Stimulated activated effector memory CD8-positive, alpha-beta T cell treated with anti-CD3 and anti-CD28 coated beads, Interleukin-12 subunit alpha, Interleukin-12 subunit beta, amount 100 ng/mL, for 72 hours (primary cell): ENCODE results near the gene ASB10.

Source experiments
- ATAC-seq: fragments of 150-1000 bp; cut with Tn5 transposase; 2 replicates; pipeline ENCODE4 v1.10.0; 2021
- DNase-seq, 2 donors: peaks; one replicate each; pipeline ENCODE4 v3.0.0; 2021 to 2022; ENCODE audit warnings: low spot score in 2 of 2
- H3K27ac Mint-ChIP-seq: one replicate; pipeline ENCODE4 v1.8.0; 2022; ENCODE audit warnings: mild to moderate bottlenecking, mixed read lengths
- H3K36me3 Mint-ChIP-seq: one replicate; pipeline ENCODE4 v1.8.0; 2022; ENCODE audit warnings: mild to moderate bottlenecking, mixed read lengths
- H3K4me1 Mint-ChIP-seq: one replicate; pipeline ENCODE4 v1.8.0; 2022; ENCODE audit warnings: mixed read lengths
- H3K4me3 Mint-ChIP-seq: one replicate; pipeline ENCODE4 v1.8.0; 2022; ENCODE audit warnings: mild to moderate bottlenecking, mixed read lengths
- H3K9me3 Mint-ChIP-seq: one replicate; pipeline ENCODE4 v1.8.0; 2022; ENCODE audit warnings: mixed read lengths

The ASB10 gene

DNA sequence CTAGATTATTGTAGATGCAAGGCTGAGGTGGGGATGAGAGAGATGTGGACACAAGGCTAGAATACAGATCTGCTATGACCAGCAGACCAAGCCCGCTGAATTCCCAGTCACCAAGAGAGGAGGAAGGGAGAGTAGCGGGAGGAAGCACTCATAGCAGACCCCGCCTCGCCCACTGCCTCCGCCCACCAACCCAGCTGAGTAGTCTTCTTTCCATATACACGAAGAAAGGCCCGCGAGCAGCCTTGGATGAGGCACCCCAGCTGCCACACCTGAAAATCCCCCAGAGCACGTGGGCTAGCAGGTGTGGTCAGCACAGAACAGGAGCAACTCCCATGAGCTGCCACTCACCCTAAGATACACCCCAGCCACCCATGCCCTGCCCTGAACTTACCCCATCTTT, 31.1 kb upstream of the ASB10 start:
- Mint-ChIP-seq H3K9me3 (no peaks in the 10 kb centered on the region), H3K27ac (peak overlapping the region; percentile 2), H3K36me3 (peaks cover 100% of the 10 kb centered on the region), H3K4me3 (no peak overlapping the region), H3K4me1 (peaks cover 7% of the 10 kb centered on the region)
- ATAC-seq (no peak), DNase-seq (no peak)

DNA sequence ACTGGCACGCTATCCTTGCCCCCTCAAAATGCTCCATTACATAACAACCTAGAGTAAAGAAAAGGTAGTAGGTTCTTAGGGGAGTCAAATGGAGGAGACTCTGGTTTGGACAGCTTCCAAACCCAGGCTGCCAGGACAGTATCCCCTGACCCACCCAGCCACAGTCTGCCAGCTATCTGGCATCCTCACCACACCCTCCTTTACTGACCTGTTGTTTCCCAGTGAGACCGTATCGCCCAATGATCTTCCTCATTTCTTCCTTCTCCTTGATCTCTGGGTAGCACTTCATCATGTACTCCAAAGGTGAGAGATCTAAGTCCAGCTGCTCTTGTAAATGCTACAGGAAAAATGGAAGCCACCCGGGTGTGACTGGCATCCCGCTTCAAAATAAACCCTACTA, 28.3 kb upstream of the ASB10 start:
- H3K9me3 Mint-ChIP-seq: no peaks in the 10 kb centered on the region
- H3K27ac Mint-ChIP-seq: no peak overlapping the region
- H3K36me3 Mint-ChIP-seq: peaks cover 87% of the 10 kb centered on the region
- H3K4me3 Mint-ChIP-seq: no peak overlapping the region
- H3K4me1 Mint-ChIP-seq: peaks cover 7% of the 10 kb centered on the region
- DNase-seq (no peak), ATAC-seq (no peak)

DNA sequence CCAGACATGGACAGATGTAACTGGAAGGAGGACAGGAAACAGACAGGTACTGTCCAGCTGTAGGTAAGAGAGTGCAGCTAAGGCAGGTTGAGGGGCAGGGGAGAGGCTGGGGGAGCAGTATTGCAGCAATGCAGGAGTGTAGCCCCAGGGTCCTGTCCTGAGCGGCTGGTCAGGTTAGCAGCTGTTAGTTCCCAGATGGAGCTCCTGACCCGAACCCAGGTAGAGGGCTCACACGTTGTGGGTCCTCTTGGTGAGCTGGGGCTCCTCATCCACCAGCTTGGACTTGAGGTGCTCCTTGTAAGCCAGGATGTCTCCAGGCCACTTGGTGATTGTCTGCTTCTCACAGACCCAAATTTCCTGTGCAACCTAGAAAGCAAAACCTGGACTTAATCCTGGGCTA, 26.8 kb upstream of the ASB10 start:
- H3K9me3 Mint-ChIP-seq: no peaks in the 10 kb centered on the region
- peaks cover 71% of the 10 kb centered on the region for H3K36me3 Mint-ChIP-seq
- H3K27ac Mint-ChIP-seq: no peak overlapping the region
- ATAC-seq (no peak), DNase-seq (no peak)
- peaks cover 14% of the 10 kb centered on the region for H3K4me1 Mint-ChIP-seq
- H3K4me3 Mint-ChIP-seq: no peak overlapping the region

DNA sequence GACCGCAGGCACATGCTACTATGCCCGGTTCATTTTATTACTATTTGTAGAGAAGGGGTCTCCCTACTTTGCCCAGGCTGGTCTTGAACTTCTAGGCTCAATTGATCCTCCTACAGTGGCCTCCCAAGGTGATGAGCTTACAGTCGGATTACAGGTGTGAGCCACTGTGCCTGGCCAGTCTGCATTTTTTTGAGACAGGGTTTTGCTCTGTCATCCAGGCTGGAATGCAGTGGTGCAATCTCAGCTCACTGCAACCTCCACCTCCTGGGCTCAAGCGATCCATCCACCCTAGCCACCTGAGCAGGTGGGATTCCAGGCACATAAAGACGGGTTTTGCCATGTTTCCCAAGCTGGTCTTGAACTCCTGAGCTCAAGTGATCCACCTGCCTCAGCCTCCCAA, 25.6 kb upstream of the ASB10 start:
- ATAC-seq: no peak
- DNase-seq: no peak
- Mint-ChIP-seq H3K27ac (no peak overlapping the region), H3K9me3 (no peaks in the 10 kb centered on the region), H3K4me1 (peaks cover 17% of the 10 kb centered on the region), H3K36me3 (peaks cover 59% of the 10 kb centered on the region), H3K4me3 (no peak overlapping the region)

DNA sequence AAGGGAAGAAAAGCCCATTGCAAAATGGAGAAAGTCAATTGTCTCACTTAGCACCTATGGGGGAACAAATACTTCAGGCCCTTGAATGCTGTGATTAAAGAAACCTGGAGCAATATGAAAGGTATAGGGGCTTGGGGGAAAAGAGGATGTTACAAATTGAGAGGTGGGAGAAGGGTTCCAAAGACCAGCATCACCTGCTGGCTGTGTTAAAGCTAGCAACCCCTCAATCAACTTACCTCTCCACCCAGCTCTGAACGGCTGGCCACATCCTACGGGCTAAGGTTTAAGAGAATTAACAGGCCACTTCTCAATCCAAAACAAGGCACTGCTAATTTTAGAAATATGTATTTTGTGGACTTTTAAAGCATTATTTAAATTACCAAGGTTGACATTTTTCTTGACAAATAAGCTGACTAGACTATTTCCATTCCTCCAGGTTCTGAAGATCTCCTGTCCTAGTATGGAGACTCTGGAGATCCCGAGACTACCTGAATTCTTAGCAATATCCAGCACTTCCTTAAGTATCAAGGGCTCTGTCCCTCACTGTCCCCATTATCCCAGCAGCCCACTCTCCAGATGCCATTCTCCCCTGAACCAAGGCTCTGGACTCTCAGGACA, 24.2 kb upstream of the ASB10 start:
- DNase-seq (no peak), ATAC-seq (no peak)
- H3K4me1 Mint-ChIP-seq: peaks cover 30% of the 10 kb centered on the region
- H3K4me3 Mint-ChIP-seq: no peak overlapping the region
- H3K27ac Mint-ChIP-seq: peak overlapping the region; percentile 48
- H3K36me3 Mint-ChIP-seq: peaks cover 45% of the 10 kb centered on the region
- H3K9me3 Mint-ChIP-seq: no peaks in the 10 kb centered on the region

DNA sequence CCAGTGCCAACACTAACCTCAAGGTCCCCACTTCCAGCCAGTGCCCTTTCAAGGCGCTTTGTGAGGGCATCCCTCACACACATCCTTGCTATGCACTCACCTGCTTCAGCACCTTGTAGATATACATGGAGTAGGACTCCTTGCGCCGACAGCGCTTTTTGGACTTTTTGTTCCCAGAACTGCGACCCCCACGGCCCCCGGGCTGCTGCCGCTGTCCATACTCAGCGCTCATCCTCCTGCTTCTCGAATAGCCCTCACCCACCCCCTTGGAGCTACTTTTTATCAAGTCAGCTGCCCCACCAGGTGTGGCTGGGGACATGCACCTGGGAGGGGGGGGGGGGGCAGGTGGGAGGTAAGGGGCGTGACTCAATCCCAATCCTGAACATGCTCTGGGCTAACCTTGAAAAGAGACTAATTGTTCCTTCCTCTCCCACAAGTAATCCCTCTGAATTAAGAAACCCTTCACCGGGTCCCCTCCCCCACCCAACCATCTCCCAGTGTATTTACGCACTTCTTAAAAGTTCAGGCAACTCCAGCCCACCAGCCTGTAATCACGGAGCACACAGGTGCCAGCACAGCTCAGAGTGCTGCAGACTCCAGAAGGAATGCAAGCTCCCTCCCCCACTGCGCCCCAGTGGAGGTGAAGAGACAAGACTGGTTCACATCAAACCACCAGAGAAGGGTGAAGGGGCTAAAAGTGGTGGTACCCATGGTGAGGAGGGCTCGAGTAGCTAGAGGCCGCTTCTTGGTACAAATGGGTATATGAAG, 23.2 kb upstream of the ASB10 start, which contains the start of gene H2BK1:
Gene H2BK1 (minus strand): TSS at position 402 of the 768 bp plus-strand sequence. CDS start 170 bp downstream, at position 232.
- Mint-ChIP-seq H3K4me1 (peaks cover 39% of the 10 kb centered on the region), H3K9me3 (no peaks in the 10 kb centered on the region), H3K36me3 (peaks cover 36% of the 10 kb centered on the region), H3K27ac (peak within 1 kb of the TSS; percentile 33), H3K4me3 (no peak within 1 kb of the TSS)
- DNase-seq: no peak
- no peak for ATAC-seq

DNA sequence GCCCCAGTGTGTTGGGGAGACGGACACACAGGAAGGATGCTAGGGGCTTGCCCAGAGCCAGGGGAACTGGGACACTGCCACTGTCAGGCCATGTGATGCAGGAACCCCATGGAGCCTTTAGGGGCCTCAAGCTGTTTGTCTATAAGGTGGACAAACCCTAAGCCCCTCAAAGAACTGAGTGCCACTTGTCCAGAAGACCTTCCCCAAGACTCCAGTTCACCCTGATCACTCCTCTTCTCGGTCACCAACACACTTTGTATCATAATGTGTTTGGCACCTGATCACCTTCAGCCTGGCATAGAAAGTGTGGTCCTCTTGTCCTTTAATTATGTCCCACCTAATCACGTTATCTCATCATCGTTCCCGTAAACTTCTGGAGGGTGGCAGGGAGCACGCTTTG, 22.5 kb upstream of the ASB10 start:
- DNase-seq (no peak), ATAC-seq (no peak)
- peaks cover 45% of the 10 kb centered on the region for H3K4me1 Mint-ChIP-seq
- H3K9me3 Mint-ChIP-seq: no peaks in the 10 kb centered on the region
- H3K36me3 Mint-ChIP-seq: peaks cover 29% of the 10 kb centered on the region
- H3K27ac Mint-ChIP-seq: peak overlapping the region; percentile 33
- no peak overlapping the region for H3K4me3 Mint-ChIP-seq

DNA sequence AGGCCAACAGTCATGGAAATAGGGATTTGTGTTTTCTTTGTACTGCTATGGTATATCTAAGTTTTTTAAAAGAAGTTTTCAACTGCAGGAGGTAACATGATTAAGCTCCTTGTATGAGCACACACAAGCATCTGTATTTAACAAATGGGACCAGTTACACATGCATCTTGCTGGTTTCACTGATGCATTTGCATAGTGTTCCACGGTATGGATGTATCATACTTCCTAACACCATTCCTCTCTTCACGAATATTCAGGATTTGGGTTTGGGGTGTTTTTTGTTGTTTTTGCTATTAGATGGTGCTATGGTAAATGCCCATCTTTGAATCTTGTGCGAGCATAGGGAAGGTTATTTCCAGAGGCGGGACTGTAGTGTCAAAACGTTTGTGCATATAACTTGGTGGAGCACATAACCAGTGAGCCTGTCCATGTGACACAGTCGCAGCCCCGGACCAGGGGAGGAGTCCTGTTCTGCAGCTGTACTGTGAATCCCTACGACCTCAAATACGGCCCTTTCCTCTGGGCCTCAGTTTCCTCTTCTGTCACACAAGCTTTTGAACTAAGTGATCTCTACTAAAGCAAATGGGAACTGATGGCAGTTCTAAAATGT, 21.3 kb upstream of the ASB10 start:
- no peak for DNase-seq
- Mint-ChIP-seq H3K9me3 (no peaks in the 10 kb centered on the region), H3K27ac (no peak overlapping the region), H3K4me1 (peaks cover 48% of the 10 kb centered on the region), H3K4me3 (no peak overlapping the region), H3K36me3 (peaks cover 16% of the 10 kb centered on the region)
- ATAC-seq: no peak

DNA sequence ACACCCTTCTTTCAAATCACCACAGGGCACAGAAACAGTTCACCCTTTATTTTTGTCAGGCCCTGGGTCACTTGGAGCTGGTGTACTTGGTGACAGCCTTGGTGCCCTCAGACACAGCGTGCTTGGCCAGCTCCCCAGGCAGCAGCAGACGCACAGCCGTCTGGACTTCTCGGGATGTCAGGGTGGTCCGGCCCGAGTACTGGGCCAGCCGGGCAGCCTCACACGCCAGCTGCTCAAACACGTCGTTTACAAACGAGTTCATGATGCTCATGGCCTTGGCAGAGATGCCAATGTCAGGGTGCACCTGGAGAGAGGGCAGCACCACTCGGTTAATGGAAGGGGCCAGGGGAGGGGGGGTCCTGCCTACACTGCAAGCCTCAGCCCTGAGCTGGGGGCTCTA, 20.8 kb upstream of the ASB10 start:
- no peak for DNase-seq
- Mint-ChIP-seq H3K4me3 (no peak overlapping the region), H3K9me3 (no peaks in the 10 kb centered on the region), H3K36me3 (peaks cover 11% of the 10 kb centered on the region), H3K4me1 (peaks cover 48% of the 10 kb centered on the region), H3K27ac (peak overlapping the region; percentile 55)
- no peak for ATAC-seq

DNA sequence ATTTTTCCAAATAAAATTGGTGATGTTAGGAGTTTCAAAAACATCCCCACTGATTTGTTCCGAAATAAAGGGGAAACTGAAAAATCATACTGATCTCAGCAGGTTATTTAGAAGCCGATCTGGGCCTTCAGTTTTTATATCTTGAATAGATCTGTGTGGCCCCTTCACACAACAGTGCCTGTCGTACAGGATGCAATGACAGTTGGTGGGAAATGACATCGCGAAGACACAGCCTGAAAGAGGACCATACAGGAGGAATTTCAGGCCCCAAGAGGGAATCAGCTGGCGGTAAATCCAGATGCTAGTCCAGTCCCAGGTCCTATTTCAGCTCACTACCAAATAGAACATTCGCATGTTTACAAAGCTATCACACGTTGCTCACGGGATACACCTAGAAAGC, 20.3 kb upstream of the ASB10 start:
- H3K27ac Mint-ChIP-seq: peak overlapping the region; percentile 55
- no peaks in the 10 kb centered on the region for H3K9me3 Mint-ChIP-seq
- ATAC-seq: peak; percentile 58
- DNase-seq: no peak
- H3K36me3 Mint-ChIP-seq: peaks cover 6% of the 10 kb centered on the region
- H3K4me1 Mint-ChIP-seq: peaks cover 48% of the 10 kb centered on the region
- H3K4me3 Mint-ChIP-seq: no peak overlapping the region

DNA sequence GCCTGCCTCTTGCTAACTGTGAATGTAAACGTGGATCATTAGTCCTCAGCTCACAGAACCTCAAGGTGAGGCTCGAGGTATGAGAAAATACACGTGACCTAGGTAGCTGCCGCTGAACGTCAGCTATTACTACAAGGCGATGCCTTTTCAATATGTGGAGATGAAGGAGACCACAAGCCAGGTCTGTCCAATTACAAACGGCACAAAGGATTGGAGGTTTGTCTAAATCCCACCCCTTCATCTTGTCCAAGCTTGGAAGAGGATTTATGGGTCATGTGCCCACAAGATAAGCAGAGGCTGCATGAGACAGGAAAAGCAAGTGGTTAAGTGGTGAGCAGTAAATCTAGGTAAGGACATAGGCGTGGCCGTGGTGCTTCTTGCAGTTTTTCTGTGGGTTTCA, 19.9 kb upstream of the ASB10 start:
- Mint-ChIP-seq H3K4me1 (peaks cover 48% of the 10 kb centered on the region), H3K36me3 (peaks cover 2% of the 10 kb centered on the region), H3K4me3 (no peak overlapping the region), H3K27ac (peak overlapping the region; percentile 55), H3K9me3 (no peaks in the 10 kb centered on the region)
- ATAC-seq: peak; percentile 56
- no peak for DNase-seq

DNA sequence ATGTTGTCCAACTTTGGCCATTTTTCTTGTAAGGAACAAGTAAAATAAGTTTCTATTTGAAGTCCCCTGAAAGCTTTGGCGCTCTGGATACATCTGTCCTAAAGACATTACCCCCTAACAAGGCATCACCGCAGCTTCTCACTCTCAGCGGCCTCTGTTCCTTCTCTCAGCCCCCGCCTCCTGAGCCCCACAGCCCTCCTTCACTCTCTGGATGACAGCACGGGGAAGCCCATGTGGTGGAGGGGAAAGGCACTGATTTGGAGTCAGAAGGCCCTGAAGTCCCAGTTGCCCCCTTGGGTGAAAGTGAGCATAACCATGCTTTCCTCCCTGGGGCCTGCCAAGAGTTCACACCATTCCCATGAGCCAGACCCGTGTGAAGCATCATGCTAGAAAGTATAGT, 18.7 kb upstream of the ASB10 start:
- H3K4me1 Mint-ChIP-seq: peaks cover 48% of the 10 kb centered on the region
- H3K9me3 Mint-ChIP-seq: no peaks in the 10 kb centered on the region
- DNase-seq: no peak
- H3K27ac Mint-ChIP-seq: peak overlapping the region; percentile 55
- ATAC-seq: no peak
- H3K36me3 Mint-ChIP-seq: no peaks in the 10 kb centered on the region
- H3K4me3 Mint-ChIP-seq: no peak overlapping the region

DNA sequence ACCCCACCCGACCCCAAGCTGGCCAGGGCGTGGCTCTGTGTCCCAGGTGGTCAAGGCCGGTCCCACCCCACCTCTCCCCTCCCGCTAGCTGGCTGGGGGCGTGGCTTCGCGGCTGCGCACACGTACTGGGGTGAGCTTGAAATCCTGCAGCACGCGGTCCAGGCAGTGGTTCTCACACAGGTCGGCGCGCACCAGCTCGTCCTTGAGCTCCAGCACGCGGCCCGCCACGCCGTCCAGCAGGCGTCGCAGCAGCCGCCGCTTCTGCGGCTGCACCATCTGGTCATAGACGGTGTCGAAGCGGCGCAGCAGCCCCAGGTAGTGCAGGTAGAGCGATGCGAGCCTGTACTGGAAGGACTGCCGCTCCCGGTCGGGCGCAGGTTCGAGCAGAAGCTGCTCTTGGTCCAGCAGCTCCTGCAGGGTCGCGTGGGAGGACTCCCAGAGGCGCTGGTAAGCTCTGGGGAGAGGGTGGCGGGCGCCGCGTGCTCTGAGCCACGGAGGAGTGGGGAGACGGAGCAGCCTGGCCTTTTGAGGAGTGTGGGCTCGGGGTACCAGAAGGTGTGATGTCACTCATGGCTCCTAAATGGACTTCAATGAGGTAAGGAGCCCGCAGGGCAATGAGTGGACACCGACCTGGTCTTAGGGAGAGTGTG, 17.5 kb upstream of the ASB10 start:
- DNase-seq (no peak), ATAC-seq (no peak)
- H3K4me3 Mint-ChIP-seq: no peak overlapping the region
- peaks cover 42% of the 10 kb centered on the region for H3K4me1 Mint-ChIP-seq
- no peak overlapping the region for H3K27ac Mint-ChIP-seq
- H3K9me3 Mint-ChIP-seq: no peaks in the 10 kb centered on the region
- no peaks in the 10 kb centered on the region for H3K36me3 Mint-ChIP-seq

DNA sequence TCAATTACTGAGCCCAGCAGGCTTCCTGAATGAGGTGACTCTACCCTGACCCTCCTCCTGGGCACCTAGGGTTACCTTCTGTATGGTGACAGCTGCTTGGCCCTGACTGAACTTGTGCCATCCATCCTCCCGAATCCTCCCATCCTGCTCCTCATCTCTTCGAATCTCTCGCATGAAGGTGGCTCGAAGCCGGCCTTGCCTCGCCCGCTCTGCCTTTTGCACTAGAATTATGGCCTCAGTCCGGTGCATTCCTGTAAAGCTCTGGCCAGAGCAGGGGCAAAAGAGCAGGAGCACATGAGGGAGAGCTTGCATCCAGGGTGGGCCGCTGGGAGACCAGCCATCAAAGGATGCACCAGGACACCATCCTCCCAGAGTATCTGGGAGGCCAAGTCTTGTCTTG, 15.8 kb upstream of the ASB10 start:
- Mint-ChIP-seq H3K27ac (no peak overlapping the region), H3K4me1 (peaks cover 33% of the 10 kb centered on the region), H3K9me3 (no peaks in the 10 kb centered on the region), H3K36me3 (no peaks in the 10 kb centered on the region), H3K4me3 (no peak overlapping the region)
- ATAC-seq (no peak), DNase-seq (no peak)

DNA sequence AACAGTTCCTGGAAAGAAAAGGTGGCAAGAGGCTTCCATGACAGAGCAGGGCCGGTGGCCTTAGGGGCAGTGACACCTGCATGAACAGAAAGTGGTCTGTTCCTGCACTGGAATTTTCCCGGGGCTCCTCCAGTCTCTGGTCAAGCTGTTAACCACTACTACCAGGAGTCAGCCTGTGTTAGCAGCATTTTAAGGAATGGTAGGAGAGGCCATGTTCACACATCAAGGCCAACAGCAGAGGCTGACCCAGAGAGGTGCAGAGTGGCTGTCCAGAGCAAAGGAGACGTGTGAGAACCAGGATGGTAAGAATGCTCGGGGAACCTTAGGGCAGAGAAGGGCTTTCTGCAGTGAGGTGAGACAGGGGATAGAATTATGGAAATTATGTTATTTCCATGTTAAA, 14.7 kb upstream of the ASB10 start:
- no peak for ATAC-seq
- no peak overlapping the region for H3K27ac Mint-ChIP-seq
- H3K9me3 Mint-ChIP-seq: no peaks in the 10 kb centered on the region
- no peaks in the 10 kb centered on the region for H3K36me3 Mint-ChIP-seq
- no peak for DNase-seq
- H3K4me1 Mint-ChIP-seq: peaks cover 23% of the 10 kb centered on the region
- H3K4me3 Mint-ChIP-seq: no peak overlapping the region
